Activated T-cell treated with anti-CD3 and anti-CD28 coated beads, Interleukin-2, amount 50 U/mL, for 1 hour (primary cell): ENCODE results near the gene FNBP1.
"Not testable (repeated sequence)": the region's sequence is repeated elsewhere in the genome, so short reads cannot be mapped to it uniquely, and the experiment has no call there.

Experiments
- DNase-seq: peaks from one replicate; pipeline ENCODE4 v3.0.0-alpha.2; 2020

The FNBP1 gene

DNA sequence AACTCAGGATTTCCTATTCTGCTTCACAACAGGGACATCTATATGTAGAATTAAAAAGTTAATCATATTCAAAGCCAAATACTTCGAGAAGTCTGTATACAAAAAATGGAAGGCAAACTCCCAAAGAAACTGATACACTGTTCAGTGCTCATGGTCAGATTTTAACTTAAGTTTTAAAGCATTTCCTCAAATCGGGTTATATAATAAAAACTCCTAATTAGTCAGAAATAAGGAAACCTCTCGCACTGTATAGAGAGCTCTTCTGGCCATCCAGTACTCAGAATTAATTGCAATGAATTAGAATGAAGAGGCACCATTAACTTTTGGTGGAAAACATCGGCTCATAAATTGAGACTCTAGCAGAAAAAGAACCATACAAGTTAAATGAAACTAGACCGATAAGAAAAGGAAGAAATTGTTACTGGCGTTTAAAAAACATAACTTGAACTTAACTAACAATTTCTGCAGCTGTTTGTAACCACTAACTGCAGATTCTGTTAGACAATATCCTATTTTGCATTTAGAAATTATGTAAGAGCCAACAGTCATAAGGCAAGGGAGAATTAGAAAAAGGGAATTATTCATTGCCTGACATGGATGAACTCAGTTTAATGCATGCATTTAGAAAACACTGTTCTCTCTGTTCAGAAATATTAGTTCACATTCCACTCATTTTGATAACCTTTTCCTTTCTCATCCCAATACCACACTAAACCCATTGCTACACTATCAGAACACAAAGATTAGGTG, 96.6 kb downstream of the FNBP1 start:
- no peak for DNase-seq

DNA sequence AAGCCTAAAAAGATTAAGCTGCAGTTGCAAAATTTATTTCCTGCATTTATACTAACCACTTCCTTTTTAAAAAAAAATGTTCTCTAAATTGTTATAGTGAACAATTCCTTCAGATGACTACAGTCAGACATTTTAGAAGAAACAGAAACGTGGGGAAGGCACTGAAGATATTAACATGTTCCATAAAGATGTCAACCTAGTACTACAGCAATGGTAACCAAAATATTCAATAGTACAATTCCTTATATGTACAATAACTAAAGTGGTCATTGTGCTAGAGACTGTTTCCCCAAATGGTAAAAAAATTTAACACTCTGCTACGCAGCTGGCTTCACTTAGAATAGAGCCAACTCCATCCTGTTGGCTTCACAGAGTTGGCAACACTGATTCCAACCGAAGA, 97.7 kb downstream of the FNBP1 start:
- no peak for DNase-seq

- DNase-seq = no peak
These were observed 98.4 kb downstream of the FNBP1 start for GRCh38 chr9:129944506-129945116.

- no peak for DNase-seq
These were observed 103.6 kb downstream of the FNBP1 start for GRCh38 chr9:129939431-129939830.

GRCh38 chr9:129938291-129938979, 104.6 kb downstream of the FNBP1 start:
- no peak for DNase-seq

GRCh38 chr9:129937879-129938278, 105.1 kb downstream of the FNBP1 start:
- not testable (repeated sequence) for DNase-seq

GRCh38 chr9:129936222-129936621, 106.8 kb downstream of the FNBP1 start:
- DNase-seq = no peak

DNA sequence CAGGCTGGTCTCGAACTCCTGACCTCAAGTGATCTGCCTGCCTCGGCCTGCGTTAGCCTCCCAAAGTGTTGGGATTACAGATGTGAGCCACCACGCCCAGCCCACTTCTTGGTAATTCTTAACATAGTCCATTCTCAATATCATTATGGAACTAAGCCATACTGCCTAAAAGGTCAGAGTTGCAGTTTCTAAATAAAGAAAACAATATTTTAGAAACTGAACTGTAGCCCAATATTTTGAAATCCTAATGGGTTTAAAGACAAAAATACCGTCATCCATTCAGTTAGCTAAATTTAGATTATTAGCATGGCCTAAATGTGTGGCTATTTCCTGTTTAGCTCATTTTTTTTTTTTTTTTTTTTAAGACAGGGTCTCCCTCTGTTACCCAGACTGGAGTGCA, 108.2 kb downstream of the FNBP1 start:
- DNase-seq = no peak

- no peak for DNase-seq
These were observed 108.9 kb downstream of the FNBP1 start for GRCh38 chr9:129934041-129934591.

DNA sequence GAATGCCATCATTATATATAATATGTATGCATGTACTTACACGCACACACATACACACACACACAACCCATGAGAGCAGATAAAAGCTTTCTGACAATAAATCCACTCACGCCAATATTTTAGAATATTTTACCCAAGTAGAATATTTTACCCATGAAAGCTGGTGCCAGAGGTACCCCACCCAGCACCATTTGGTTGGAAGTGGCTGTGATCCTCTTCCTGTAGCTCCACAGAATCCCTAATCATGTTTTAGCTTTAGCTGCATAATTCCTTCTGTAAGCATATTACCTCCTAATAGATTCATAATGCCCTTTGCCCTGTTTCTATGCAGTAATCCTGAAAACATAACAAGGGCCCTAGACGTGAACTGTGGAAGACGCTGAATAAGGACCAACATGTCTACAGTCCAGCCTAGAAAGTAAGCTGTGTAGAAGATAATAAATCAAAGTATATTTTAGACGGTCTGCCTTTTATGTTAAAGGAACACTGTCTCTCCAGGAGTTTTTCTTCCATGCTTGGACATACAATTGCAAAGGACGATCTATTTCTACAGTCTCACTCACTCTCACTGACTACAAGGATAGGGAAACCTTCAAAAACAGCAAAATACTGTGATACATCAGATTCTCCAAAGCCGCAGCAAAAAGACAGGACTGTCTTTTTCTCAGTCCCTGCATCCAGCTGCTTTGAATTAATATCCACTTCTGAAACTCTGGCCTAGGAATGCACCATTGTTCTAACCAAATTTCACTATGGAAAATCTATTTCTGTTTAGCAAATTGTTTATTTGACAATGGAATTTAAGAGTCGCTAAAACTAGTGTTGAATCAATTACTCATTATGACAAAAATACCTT, 109.6 kb downstream of the FNBP1 start:
- no peak for DNase-seq

GRCh38 chr9:129932303-129933151, 110.5 kb downstream of the FNBP1 start:
- DNase-seq = no peak

DNA sequence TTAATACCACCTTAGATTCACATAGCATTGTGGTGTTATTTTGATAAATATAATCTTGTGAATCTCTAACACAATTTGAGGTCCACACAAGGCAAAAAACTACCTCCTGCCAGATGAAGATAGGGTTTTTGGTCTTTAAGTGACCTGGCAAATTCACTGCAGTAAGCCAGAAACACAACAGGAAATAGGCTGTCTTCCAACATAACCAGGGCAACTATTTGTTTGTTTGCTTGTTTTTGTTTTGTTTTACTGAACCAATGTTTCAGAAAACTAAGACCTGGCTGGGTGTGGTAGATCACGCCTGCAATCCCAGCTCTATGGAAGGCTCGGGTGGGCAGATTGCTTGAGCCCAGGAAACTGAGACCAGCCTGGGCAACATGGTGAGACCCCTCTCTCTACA, 112.2 kb downstream of the FNBP1 start:
- DNase-seq = no peak

- DNase-seq = no peak
These were observed 113.4 kb downstream of the FNBP1 start for GRCh38 chr9:129929496-129930125.

DNA sequence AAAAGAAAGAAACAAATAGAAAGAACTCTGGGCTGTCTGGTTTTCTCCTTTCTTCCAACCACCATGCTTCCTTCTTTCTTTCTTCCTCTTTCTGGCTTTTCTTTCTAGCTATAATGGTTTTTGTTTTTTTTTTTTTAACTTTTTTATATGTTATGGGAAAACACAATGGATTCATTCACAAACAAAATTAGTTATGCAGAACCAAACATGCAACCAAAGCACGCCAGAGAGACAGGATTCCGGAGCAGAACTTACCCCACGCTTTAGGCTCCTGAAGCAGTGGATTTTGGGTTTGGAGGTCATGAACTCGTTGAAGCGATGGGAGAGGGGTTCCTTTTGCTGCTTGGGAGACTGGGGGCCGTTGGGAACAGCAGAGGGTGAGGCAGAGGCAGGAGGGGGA, 119.4 kb downstream of the FNBP1 start:
- DNase-seq = no peak

DNA sequence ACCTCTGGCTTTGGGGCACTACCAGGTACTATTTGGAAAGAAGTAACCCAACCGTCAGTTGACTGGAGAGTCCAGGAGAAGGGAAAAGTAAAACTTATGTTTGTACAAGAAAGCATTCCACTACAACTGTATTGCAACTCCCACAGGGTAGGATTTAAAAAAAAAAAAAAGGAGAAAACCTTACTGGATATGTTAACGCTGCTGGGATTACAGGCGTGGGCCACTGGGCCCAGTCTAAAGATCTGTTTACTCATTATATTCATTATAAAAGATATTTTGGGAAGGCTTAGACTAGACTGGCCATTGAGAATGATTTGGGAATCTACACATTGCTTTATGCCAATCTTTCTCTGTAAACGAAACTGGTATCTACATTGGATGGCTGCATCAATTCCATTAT, 121.1 kb downstream of the FNBP1 start:
- no peak for DNase-seq

DNA sequence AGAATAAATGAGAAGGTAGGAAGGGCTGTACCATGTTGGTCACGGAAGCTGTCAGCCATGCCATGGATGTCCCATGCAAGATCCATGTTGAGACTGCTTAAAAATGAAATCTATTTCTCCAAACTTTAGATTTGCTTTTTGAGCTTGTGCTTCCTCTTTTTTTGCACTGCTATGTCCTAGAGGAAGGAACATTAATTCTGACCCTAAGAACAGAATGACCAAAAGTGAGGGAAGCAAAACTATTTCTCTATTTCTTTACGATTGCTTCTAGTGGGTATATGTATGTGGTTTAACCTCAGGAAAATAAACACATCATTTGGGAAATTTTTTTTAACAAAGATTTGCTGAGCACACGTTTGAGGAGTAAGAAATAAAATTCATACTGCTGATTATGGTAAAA, 123.1 kb downstream of the FNBP1 start:
- DNase-seq = no peak

GRCh38 chr9:129919277-129919676, 123.7 kb downstream of the FNBP1 start:
- no peak for DNase-seq

DNA sequence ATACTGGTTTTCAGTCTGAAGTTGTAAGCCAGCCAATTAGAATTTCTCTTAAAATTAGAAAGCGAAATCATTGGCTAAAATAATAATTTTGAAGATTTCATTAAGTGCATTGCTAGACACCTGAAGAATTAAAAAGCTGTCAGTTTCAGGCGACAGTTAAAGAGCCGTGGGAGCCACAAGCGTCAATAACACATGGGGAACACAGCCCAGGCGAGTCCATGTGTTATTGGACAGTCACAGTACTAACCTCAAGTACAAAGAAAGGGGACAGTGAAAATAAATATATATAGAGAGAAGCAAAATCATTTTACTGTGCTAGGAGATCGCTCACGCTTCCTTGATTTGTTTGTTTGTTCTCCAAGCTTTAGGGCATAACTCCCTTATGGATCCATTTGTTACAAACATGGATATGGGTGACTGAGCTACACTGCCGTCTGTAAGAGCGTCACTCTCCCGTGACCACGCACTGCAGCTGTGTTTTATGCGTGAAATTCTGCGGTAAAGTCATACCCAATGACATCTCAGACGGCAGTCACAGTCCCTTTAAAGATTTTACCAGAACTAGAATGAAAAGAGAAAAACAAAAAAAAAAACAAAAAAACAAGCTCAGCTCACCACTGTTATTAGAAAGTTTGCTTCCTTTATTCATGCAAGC, 124.6 kb downstream of the FNBP1 start:
- DNase-seq = no peak

GRCh38 chr9:129916707-129917106, 126.3 kb downstream of the FNBP1 start:
- no peak for DNase-seq

GRCh38 chr9:129914051-129914450, 128.9 kb downstream of the FNBP1 start:
- no peak for DNase-seq
